ENCODE results near the gene DEFB127. TPM values are rescaled to one million over a fixed set of nuclear protein-coding genes. Genes with fewer than 3 reads are reported as not detected.
"Not testable (repeated sequence)": the region's sequence is repeated elsewhere in the genome, so short reads cannot be mapped to it uniquely, and the experiment has no call there.

Gene DEFB127
- total and polyA plus RNA-seq, 4 donors: not detected

DNA sequence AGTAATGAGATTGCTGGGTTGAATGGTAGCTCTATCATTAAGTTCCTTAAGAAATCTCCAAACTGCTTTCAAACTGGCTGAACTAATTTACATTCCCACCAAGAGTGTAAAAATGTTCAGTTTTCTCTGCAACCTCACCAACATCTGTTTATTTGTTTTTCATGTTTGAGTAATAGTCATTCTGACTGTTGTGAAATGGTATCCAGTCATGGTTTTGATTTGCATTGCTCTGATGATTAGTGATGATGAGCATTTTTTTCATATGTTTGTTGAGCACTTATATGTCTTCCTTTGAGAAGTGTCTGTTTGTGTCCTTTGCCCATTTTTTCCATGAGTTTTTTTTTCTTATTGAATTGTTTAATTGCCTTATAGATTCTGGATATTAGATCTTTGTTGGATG is 44.9 kb upstream of the DEFB127 start (continued):
- TF ChIP-seq YY1 (IDR thresholded peaks at IDR 0.05): no peak

DNA sequence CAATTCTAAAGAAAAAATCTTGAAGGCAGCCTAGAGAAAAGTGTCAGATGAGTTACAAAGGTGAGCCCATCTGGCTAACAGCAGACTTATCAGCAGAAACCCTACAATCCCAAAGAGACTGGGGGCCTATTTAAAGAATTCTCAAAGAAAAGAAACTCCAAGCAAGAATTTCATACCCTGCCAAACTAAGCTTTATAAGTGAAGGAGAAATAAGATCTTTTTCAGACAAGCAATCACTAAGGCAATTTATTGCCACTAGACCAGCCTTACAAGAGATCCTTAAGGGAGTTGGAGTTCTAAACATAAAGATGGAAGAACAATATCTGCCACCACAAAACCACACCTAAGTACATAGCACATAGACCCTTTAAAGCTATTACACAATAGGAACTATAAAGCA is 39.7 kb upstream of the DEFB127 start:
- H3K27me3 ChIP-seq (ENCODE audit: control insufficient read depth in 4 of 4, insufficient read depth in 4 of 4, low read length in 3 of 4): peaks cover 0 to 2% (median 0%) of the 10 kb centered on the region in 4 donors
- no peaks in the 10 kb centered on the region for H3K36me3 ChIP-seq (ENCODE audit: control insufficient read depth in 4 of 4, insufficient read depth in 3 of 4, low read depth in 1 of 4, low read length in 3 of 4)
- H3K4me1 ChIP-seq (ENCODE audit: control insufficient read depth in 4 of 4, insufficient read depth in 4 of 4, low read length in 3 of 4): no peaks in the 10 kb centered on the region
- H3K9me3 ChIP-seq (ENCODE audit: control insufficient read depth in 4 of 4, low read length in 3 of 4): peaks cover 1 to 15% (median 3%) of the 10 kb centered on the region in 4 donors
- TF ChIP-seq YY1 (IDR thresholded peaks at IDR 0.05): no peak
- no peak for TF ChIP-seq FOXA1 (IDR thresholded peaks at IDR 0.05)
- no peak for TF ChIP-seq EGR1 (IDR thresholded peaks at IDR 0.05; ENCODE audit: low read depth in 2 of 2)
- TF ChIP-seq, protein P1, sequence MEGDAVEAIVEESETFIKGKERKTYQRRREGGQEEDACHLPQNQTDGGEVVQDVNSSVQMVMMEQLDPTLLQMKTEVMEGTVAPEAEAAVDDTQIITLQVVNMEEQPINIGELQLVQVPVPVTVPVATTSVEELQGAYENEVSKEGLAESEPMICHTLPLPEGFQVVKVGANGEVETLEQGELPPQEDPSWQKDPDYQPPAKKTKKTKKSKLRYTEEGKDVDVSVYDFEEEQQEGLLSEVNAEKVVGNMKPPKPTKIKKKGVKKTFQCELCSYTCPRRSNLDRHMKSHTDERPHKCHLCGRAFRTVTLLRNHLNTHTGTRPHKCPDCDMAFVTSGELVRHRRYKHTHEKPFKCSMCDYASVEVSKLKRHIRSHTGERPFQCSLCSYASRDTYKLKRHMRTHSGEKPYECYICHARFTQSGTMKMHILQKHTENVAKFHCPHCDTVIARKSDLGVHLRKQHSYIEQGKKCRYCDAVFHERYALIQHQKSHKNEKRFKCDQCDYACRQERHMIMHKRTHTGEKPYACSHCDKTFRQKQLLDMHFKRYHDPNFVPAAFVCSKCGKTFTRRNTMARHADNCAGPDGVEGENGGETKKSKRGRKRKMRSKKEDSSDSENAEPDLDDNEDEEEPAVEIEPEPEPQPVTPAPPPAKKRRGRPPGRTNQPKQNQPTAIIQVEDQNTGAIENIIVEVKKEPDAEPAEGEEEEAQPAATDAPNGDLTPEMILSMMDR (IDR thresholded peaks at IDR 0.05; ENCODE audit: low read depth, low read length, missing input control): no peak
- no peak for TF ChIP-seq JUND (IDR thresholded peaks at IDR 0.05)
- no peak for TF ChIP-seq HNF4G (IDR thresholded peaks at IDR 0.05)
- TF ChIP-seq, protein P2, sequence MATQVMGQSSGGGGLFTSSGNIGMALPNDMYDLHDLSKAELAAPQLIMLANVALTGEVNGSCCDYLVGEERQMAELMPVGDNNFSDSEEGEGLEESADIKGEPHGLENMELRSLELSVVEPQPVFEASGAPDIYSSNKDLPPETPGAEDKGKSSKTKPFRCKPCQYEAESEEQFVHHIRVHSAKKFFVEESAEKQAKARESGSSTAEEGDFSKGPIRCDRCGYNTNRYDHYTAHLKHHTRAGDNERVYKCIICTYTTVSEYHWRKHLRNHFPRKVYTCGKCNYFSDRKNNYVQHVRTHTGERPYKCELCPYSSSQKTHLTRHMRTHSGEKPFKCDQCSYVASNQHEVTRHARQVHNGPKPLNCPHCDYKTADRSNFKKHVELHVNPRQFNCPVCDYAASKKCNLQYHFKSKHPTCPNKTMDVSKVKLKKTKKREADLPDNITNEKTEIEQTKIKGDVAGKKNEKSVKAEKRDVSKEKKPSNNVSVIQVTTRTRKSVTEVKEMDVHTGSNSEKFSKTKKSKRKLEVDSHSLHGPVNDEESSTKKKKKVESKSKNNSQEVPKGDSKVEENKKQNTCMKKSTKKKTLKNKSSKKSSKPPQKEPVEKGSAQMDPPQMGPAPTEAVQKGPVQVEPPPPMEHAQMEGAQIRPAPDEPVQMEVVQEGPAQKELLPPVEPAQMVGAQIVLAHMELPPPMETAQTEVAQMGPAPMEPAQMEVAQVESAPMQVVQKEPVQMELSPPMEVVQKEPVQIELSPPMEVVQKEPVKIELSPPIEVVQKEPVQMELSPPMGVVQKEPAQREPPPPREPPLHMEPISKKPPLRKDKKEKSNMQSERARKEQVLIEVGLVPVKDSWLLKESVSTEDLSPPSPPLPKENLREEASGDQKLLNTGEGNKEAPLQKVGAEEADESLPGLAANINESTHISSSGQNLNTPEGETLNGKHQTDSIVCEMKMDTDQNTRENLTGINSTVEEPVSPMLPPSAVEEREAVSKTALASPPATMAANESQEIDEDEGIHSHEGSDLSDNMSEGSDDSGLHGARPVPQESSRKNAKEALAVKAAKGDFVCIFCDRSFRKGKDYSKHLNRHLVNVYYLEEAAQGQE (IDR thresholded peaks at IDR 0.05): no peak
- no peak for TF ChIP-seq GABPA (IDR thresholded peaks at IDR 0.05 in 1 of 2, conservative IDR thresholded peaks at IDR 0.05 in 1 of 2)
- no peak for TF ChIP-seq SP1 (IDR thresholded peaks at IDR 0.05)
- TF ChIP-seq, protein P3, sequence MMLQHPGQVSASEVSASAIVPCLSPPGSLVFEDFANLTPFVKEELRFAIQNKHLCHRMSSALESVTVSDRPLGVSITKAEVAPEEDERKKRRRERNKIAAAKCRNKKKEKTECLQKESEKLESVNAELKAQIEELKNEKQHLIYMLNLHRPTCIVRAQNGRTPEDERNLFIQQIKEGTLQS (IDR thresholded peaks at IDR 0.05): no peak
- TF ChIP-seq RAD21 (IDR thresholded peaks at IDR 0.05): no peak
- H3K9ac ChIP-seq (ENCODE audit: low read depth in 1 of 2, low read length in 2 of 2): no peak overlapping the region
- H3K27ac ChIP-seq (ENCODE audit: low read depth in 1 of 2, low read length in 2 of 2): no peak overlapping the region
- no peak overlapping the region for H3K4me3 ChIP-seq (ENCODE audit: low read depth in 1 of 3, low read length in 3 of 3)
- DNase-seq (ENCODE audit: low spot score): no peak

DNA sequence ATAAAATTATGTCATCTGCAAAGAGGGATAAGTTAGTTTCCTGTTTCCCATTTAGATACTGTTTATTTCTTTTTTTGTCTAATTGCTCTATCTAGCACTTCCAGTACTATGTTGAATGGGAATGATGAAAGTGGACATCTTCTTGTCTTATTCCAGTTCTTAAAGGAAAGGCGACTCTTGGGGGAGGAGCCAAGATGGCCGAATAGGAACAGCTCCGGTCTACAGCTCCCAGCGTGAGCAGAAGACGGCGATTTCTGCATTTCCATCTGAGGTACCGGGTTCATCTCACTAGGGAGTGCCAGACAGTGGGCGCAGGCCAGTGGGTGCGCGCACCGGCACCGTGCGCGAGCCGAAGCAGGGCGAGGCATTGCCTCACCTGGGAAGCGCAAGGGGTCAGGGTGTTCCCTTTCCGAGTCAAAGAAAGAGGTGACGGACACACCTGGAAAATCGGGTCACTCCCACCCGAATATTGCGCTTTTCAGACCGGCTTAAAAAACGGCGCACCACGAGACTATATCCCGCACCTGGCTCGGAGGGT is 27.4 kb upstream of the DEFB127 start:
- WGBS: 82% methylated on average over 27 of the region's 28 CpGs
- H3K36me3 ChIP-seq (ENCODE audit: control insufficient read depth in 4 of 4, insufficient read depth in 3 of 4, low read depth in 1 of 4, low read length in 3 of 4); H3K9me3 ChIP-seq (ENCODE audit: control insufficient read depth in 4 of 4, low read length in 3 of 4): not testable (repeated sequence)

More for the DNA sequence above, 27.4 kb upstream of the DEFB127 start:
- not testable (repeated sequence) for H3K27ac ChIP-seq (ENCODE audit: low read depth in 1 of 2, low read length in 2 of 2); H3K4me3 ChIP-seq (ENCODE audit: low read depth in 1 of 3, low read length in 3 of 3); H3K9ac ChIP-seq (ENCODE audit: low read depth in 1 of 2, low read length in 2 of 2); H3K27me3 ChIP-seq (ENCODE audit: control insufficient read depth in 4 of 4, insufficient read depth in 4 of 4, low read length in 3 of 4); DNase-seq (ENCODE audit: low spot score); H3K4me1 ChIP-seq (ENCODE audit: control insufficient read depth in 4 of 4, insufficient read depth in 4 of 4, low read length in 3 of 4)
